HG03159 (cell line): ENCODE data around the gene EIF1AD.
"Not testable (repeated sequence)": the region's sequence is repeated elsewhere in the genome, so short reads cannot be mapped to it uniquely, and the experiment has no call there.

Experiments
- ATAC-seq: cut with Tn5 transposase; IDR thresholded peaks from one replicate; pipeline ENCODE4 v1.9.1; 2021; ENCODE audit warnings: mild to moderate bottlenecking, moderate library complexity; ENCODE audit not compliant: unreplicated experiment

EIF1AD gene

GRCh38 chr11:66001942-66002647, at the start of gene EIF1AD, which contains the start of gene BANF1:
TSS of gene EIF1AD (minus strand) at chr11:66002157. CDS start at chr11:66000389, 1,768 bp downstream.
TSS of gene BANF1 (plus strand) at chr11:66002503. CDS start at chr11:66003251, 748 bp downstream.
- ATAC-seq, result peak; percentile 74

GRCh38 chr11:66051371-66051765, 49.4 kb upstream of the EIF1AD start:
- ATAC-seq, result no peak

- no peak for ATAC-seq
Observed at GRCh38 chr11:66050581-66051231, 48.7 kb upstream of the EIF1AD start.

- ATAC-seq, result no peak
Observed at GRCh38 chr11:66048547-66049323, 46.8 kb upstream of the EIF1AD start, which contains the start of gene GAL3ST3. TSS of gene GAL3ST3 (minus strand) at chr11:66049161. CDS start at chr11:66045415, 3,746 bp downstream.

- ATAC-seq, result no peak
Observed at GRCh38 chr11:66047541-66048365, 45.8 kb upstream of the EIF1AD start.

- no peak for ATAC-seq
Observed at GRCh38 chr11:66046901-66047300, 44.9 kb upstream of the EIF1AD start.

- ATAC-seq, result no peak
Observed at GRCh38 chr11:66045177-66045639, 43.3 kb upstream of the EIF1AD start.

- ATAC-seq, result no peak
Observed at GRCh38 chr11:66044757-66045156, 42.8 kb upstream of the EIF1AD start.

GRCh38 chr11:66042996-66043906, 41.3 kb upstream of the EIF1AD start:
- ATAC-seq, result no peak

GRCh38 chr11:66042227-66042995, 40.5 kb upstream of the EIF1AD start:
- ATAC-seq, result no peak

- no peak for ATAC-seq
Observed at GRCh38 chr11:66039765-66040164, 37.8 kb upstream of the EIF1AD start.

- ATAC-seq, result no peak
Observed at GRCh38 chr11:66037327-66037726, 35.4 kb upstream of the EIF1AD start.

GRCh38 chr11:66036334-66036710, 34.4 kb upstream of the EIF1AD start:
- ATAC-seq, result no peak

GRCh38 chr11:66035653-66036333, 33.8 kb upstream of the EIF1AD start:
- no peak for ATAC-seq

- no peak for ATAC-seq
Observed at GRCh38 chr11:66032957-66033735, 31.2 kb upstream of the EIF1AD start.

GRCh38 chr11:66026017-66026529, 24.1 kb upstream of the EIF1AD start, which contains the start of gene CATSPER1:
TSS of gene CATSPER1 (minus strand) at chr11:66026479. CDS start at chr11:66026379, 100 bp downstream.
- ATAC-seq, result no peak

- not testable (repeated sequence) for ATAC-seq
Observed at GRCh38 chr11:66023186-66023440, 21.2 kb upstream of the EIF1AD start.
